ENCODE measurements around the gene PAPSS1. TPM values are rescaled to one million over a fixed set of nuclear protein-coding genes. Genes with fewer than 3 reads are reported as not detected.

The PAPSS1 gene
- total and polyA plus RNA-seq, 9 of the 15 experiments (the other 6 are each of a cell fraction or from before 2014, with no cell fraction given): 21.1 to 53.9 (median 41.9) TPM

- Histone ChIP-seq H4K20me1 (replicated peaks; ENCODE audit: control insufficient read depth, insufficient read depth, low read length) (no peaks in the 10 kb centered on the region), H3K36me3 (ENCODE audit: control insufficient read depth, insufficient read depth, low read length) (peaks cover 5% of the 10 kb centered on the region; the same call in 1 of the 3 replicates), H3K79me2 (ENCODE audit: control insufficient read depth, insufficient read depth, low read length) (no peaks in the 10 kb centered on the region), H3K27me3 (ENCODE audit: control insufficient read depth in 2 of 2, insufficient read depth in 2 of 2, low read length in 2 of 2) (no peaks in the 10 kb centered on the region), H3K4me1 (replicated peaks in 1 of 2; ENCODE audit: control insufficient read depth in 2 of 2, insufficient read depth in 2 of 2, low read length in 2 of 2) (no peaks in the 10 kb centered on the region), H3K9ac (ENCODE audit: insufficient read depth in 1 of 2, low read depth in 2 of 2, low read length in 2 of 2) (no peak overlapping the region), H3K4me3 (no peak overlapping the region), H3K27ac (ENCODE audit: extremely low read depth, low read depth, low read length) (no peak overlapping the region), H3K9me3 (replicated peaks; ENCODE audit: control insufficient read depth, insufficient read depth, low read depth, low read length) (peaks cover 5% of the 10 kb centered on the region), H2AFZ (ENCODE audit: low read depth, low read length) (no peak overlapping the region), H3K4me2 (ENCODE audit: insufficient read depth, low read length) (no peak overlapping the region), H3K9me1 (ENCODE audit: control insufficient read depth, insufficient read depth, low read length) (no peaks in the 10 kb centered on the region)
- WGBS (ENCODE audit: insufficient coverage, low coverage, missing lambda C conversion rate): 56% methylated on average over 1 of the region's 1 CpG
- BruUV-seq (replicated peaks): no TSS peak
- POLR2A ChIA-PET: interaction anchor here (0.5 kb wide), 1 partner anchor 92 kb away, joined by 3 read pairs; no protein-coding TSS in a partner anchor
- CTCF ChIA-PET (ENCODE audit: low intra/inter-chr PET ratio): no interaction called here
- DNase-seq (ENCODE audit: extremely low read depth in 1 of 4, low spot score in 3 of 4) (no peak), FAIRE-seq (no peak), ATAC-seq (no peak)
- in situ Hi-C loops (cut with MboI) (loop anchor here (25.0 kb wide), 1 partner anchor 1389 kb away; the partner anchor contains the start of genes AIMP1 and TBCK), intact Hi-C loops (cut with micrococcal nuclease) (no loop called here)
- TF ChIP-seq CCNT2 (IDR thresholded peaks at IDR 0.05; ENCODE audit: borderline replicate concordance, extremely low read depth, insufficient read length, low read depth, low read length) (no peak), NFATC3 (IDR thresholded peaks at IDR 0.05) (no peak), ZKSCAN1 (IDR thresholded peaks at IDR 0.05; ENCODE audit: low read depth, low read length) (no peak), RBM25 (IDR thresholded peaks at IDR 0.05; ENCODE audit: low read depth, low read length, severe bottlenecking) (no peak), MIER1 (IDR thresholded peaks at IDR 0.05; ENCODE audit: low read depth) (no peak), KLF6 (CRISPR knock-in tag; IDR thresholded peaks at IDR 0.05; ENCODE audit: borderline replicate concordance) (no peak), TAF1 (IDR thresholded peaks at IDR 0.05; ENCODE audit: control insufficient read depth, extremely low read depth, insufficient read depth, low read length, severe bottlenecking) (no peak), ZNF253 (CRISPR knock-in tag; conservative IDR thresholded peaks at IDR 0.05) (no peak), ZNF280B (CRISPR knock-in tag; IDR thresholded peaks at IDR 0.05) (no peak), KLF1 (tag; IDR thresholded peaks at IDR 0.05) (no peak), TAF15 (IDR thresholded peaks at IDR 0.05; ENCODE audit: low read depth, low read length) (no peak), ZSCAN32 (CRISPR knock-in tag; IDR thresholded peaks at IDR 0.05) (no peak), IFI16 (CRISPR knock-in tag; IDR thresholded peaks at IDR 0.05) (no peak), SUPT5H (IDR thresholded peaks at IDR 0.05) (no peak), ZNF75A (CRISPR knock-in tag; IDR thresholded peaks at IDR 0.05) (no peak), GTF2A2 (tag; IDR thresholded peaks at IDR 0.05) (no peak), SMARCA4 (IDR thresholded peaks at IDR 0.05) (no peak), EP300 (IDR thresholded peaks at IDR 0.05; ENCODE audit: low read length) (no peak)
These were observed 18.5 kb downstream of the PAPSS1 start for GRCh38 chr4:107701565-107701964.

All from K562 (cell line).